Adrenal gland (tissue), 12 donors: ENCODE measurements around the gene ERCC6L2. TPM values are rescaled to one million over a fixed set of nuclear protein-coding genes. Genes with fewer than 3 reads are reported as not detected.
A peak's percentile ranks its signal among the peaks of the same experiment; 100 is the strongest.

Source experiments
- DNase-seq, 7 donors: peaks; one replicate each; pipeline ENCODE4 v3.0.0-alpha.2; 2019 to 2020
- H3K27ac ChIP-seq, 5 donors: fragments of 200-600 bp; sonication (generic) in 4 of 5; 1 replicate in 3 of 5; 2 replicates in 2 of 5; pipeline versions ENCODE4 v1.5.1 to v1.8.0; 2016 to 2020; ENCODE audit warnings: mild to moderate bottlenecking in 1 of 5
- H3K27me3 ChIP-seq: fragments of 200-600 bp; 2 replicates; pipeline ENCODE4 v1.8.0; 2021
- H3K36me3 ChIP-seq, 2 donors: fragments of 200-600 bp; replicated peaks in 1 of 2; 1 replicate in 1 of 2; 2 replicates in 1 of 2; pipeline versions ENCODE4 v1.5.1 to v1.8.0; 2018 to 2022
- H3K4me1 ChIP-seq, 2 donors: fragments of 200-600 bp; replicated peaks in 1 of 2; 1 replicate in 1 of 2; 2 replicates in 1 of 2; pipeline versions ENCODE4 v1.5.1 to v1.8.0; 2018 to 2021
- H3K4me3 ChIP-seq, 4 donors: fragments of 200-600 bp; sonication (generic) in 3 of 4; one replicate each; pipeline ENCODE4 v1.5.1; 2016 to 2018
- H3K9me3 ChIP-seq, 3 donors: fragments of 200-600 bp; sonication (generic) in 1 of 3; replicated peaks in 1 of 3; 1 replicate in 2 of 3; 2 replicates in 1 of 3; pipeline versions ENCODE4 v1.5.1 to v1.8.0; 2016 to 2021
- POLR2A ChIP-seq, 2 donors: fragments of 450-650 bp; IDR thresholded peaks; one replicate each; pipeline ENCODE4 v1.6.1; 2017; ENCODE audit warnings: antibody characterized with exemption in 2 of 2, mild to moderate bottlenecking in 2 of 2, moderate library complexity in 1 of 2
- WGBS, 4 donors: extraction: QIAGEN DNeasy Blood & Tissue Kit in 2 of 4; methylation state at CpG; one replicate each; pipeline versions ENCODE4 v1.1.5 to v1.1.7; 2013 to 2017; 5-methylcytosine and 5-hydroxymethylcytosine counted together
- intact Hi-C, 2 donors: fragments of 100-400 bp; cut with DNase I; formaldehyde crosslinking; loops; one replicate each; pipeline versions ENCODE4 v1.14.1 to v1.15.0; 2022 to 2023
- polyA plus RNA-seq, 3 donors: library from polyadenylated mRNA; stranded (reverse); fragments of 200-250 nt in 2 of 3; fragments of 350-450 nt in 1 of 3; fragmentation: Illumina TruSeq in 1 of 3; extraction: RNeasy Lipid Tissue Mini Kit (QIAGEN cat#74804) in 1 of 3; gene quantifications; one replicate each; pipeline ENCODE4 v1.2.3, GENCODE V29; 2013 to 2014
- total RNA-seq, 9 donors: library from RNA; depleted of rRNA in 4 of 9; stranded (reverse); fragments of >200 nt in 4 of 9; fragments of 120-200 nt in 1 of 9; fragmentation: NEBNext Ultra II Directional in 1 of 9; extraction: Animal tissue kit (Norgen Biotek cat#: 25700) in 1 of 9; gene quantifications; one replicate each; pipeline versions ENCODE4 v1.1.0 to v1.2.4, GENCODE V29; 2013 to 2023
- TF ChIP-seq, protein P1 (sequence below), 6 experiments: fragments of 450-650 bp in 4 of 6; fragments of 200-600 bp in 2 of 6; sonication (generic) in 1 of 6; IDR thresholded peaks; 1 replicate in 5 of 6; 2 replicates in 1 of 6; pipeline versions ENCODE4 v1.5.1 to v1.8.0; 2016 to 2021; ENCODE audit warnings: antibody characterized with exemption in 6 of 6, mild to moderate bottlenecking in 2 of 6, moderate library complexity in 1 of 6
- donor health status: healthy with polysubstance abuse.
- donor health status: Bipolar disorder and iron deficiency.
- donor health status: DM: yes; HTN: yes; CAD: no.
- donor health status: DM: no; HTN: no; CAD: no.
- donor health status: DM: no; HTN: no; CAD: no.
- donor health status: DM: yes; HTN: yes; CAD: no.

Gene ERCC6L2
- total and polyA plus RNA-seq, 12 donors = 5.6 to 93.2 (median 47.4) TPM

GRCh38 chr9:95864852-95865580 is 10.5 kb upstream of the ERCC6L2 start:
- Histone ChIP-seq H3K27ac (no peak overlapping the region), H3K27me3 (no peaks in the 10 kb centered on the region), H3K9me3 (peaks cover 0 to 12% (median 0%) of the 10 kb centered on the region in 3 donors), H3K4me3 (no peak overlapping the region), H3K4me1 (no peaks in the 10 kb centered on the region), H3K36me3 (no peaks in the 10 kb centered on the region)
- DNase-seq = no peak
- 96 to 98% (median 97%) methylated on average over 3 of the region's 3 CpGs for WGBS, 4 donors
- intact Hi-C loops = no loop called here
- TF ChIP-seq, protein P1, sequence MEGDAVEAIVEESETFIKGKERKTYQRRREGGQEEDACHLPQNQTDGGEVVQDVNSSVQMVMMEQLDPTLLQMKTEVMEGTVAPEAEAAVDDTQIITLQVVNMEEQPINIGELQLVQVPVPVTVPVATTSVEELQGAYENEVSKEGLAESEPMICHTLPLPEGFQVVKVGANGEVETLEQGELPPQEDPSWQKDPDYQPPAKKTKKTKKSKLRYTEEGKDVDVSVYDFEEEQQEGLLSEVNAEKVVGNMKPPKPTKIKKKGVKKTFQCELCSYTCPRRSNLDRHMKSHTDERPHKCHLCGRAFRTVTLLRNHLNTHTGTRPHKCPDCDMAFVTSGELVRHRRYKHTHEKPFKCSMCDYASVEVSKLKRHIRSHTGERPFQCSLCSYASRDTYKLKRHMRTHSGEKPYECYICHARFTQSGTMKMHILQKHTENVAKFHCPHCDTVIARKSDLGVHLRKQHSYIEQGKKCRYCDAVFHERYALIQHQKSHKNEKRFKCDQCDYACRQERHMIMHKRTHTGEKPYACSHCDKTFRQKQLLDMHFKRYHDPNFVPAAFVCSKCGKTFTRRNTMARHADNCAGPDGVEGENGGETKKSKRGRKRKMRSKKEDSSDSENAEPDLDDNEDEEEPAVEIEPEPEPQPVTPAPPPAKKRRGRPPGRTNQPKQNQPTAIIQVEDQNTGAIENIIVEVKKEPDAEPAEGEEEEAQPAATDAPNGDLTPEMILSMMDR (IDR thresholded peaks at IDR 0.05) = no peak
- no peak for TF ChIP-seq POLR2A (IDR thresholded peaks at IDR 0.05)

DNA sequence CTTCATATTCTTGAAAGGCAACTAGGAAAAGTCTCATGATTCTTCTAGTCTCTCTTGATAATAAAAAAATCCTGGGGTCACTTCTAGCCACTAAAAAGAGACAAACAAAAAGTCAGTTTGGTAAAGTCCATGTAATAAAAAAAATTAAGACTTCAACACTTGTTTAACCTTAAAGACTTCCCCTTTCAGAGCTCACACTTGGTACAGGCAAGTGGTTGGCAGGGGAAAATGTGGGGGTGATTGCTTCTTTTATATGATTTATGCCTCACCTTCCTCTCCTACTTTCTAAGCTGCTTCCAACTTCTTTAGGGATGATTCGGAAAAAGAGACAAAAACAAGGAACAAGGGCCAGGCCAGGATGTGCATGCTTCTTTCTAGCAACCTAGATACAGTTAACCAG is 5.1 kb upstream of the ERCC6L2 start:
- DNase-seq = no peak
- H3K4me3 ChIP-seq = no peak overlapping the region
- no peaks in the 10 kb centered on the region for H3K9me3 ChIP-seq
- H3K4me1 ChIP-seq = peaks cover 5 to 15% of the 10 kb centered on the region in 2 donors
- 78 to 90% (median 85%) methylated on average over 1 of the region's 1 CpG for WGBS, 4 donors
- TF ChIP-seq POLR2A (IDR thresholded peaks at IDR 0.05) = no peak
- TF ChIP-seq, protein P1 (IDR thresholded peaks at IDR 0.05) = no peak
- no peaks in the 10 kb centered on the region for H3K36me3 ChIP-seq
- no peaks in the 10 kb centered on the region for H3K27me3 ChIP-seq
- intact Hi-C loops = loop anchor here in 1 of 2 donors (10.0 kb wide), 1 partner anchor 356 kb away; the partner anchor contains the start of gene PTCH1
- no peak overlapping the region for H3K27ac ChIP-seq

GRCh38 chr9:95870906-95871305 is 4.6 kb upstream of the ERCC6L2 start:
- no peak for DNase-seq
- Histone ChIP-seq H3K4me1 (peaks cover 5 to 15% of the 10 kb centered on the region in 2 donors), H3K9me3 (no peaks in the 10 kb centered on the region), H3K27ac (no peak overlapping the region), H3K4me3 (no peak overlapping the region), H3K27me3 (no peaks in the 10 kb centered on the region), H3K36me3 (no peaks in the 10 kb centered on the region)
- TF ChIP-seq, protein P1 (IDR thresholded peaks at IDR 0.05) = no peak
- TF ChIP-seq POLR2A (IDR thresholded peaks at IDR 0.05) = no peak
- intact Hi-C loops = loop anchor here in 1 of 2 donors (10.0 kb wide), 1 partner anchor 356 kb away; the partner anchor contains the start of gene PTCH1
- 76 to 88% (median 83%) methylated on average over 1 of the region's 1 CpG for WGBS, 4 donors

DNA sequence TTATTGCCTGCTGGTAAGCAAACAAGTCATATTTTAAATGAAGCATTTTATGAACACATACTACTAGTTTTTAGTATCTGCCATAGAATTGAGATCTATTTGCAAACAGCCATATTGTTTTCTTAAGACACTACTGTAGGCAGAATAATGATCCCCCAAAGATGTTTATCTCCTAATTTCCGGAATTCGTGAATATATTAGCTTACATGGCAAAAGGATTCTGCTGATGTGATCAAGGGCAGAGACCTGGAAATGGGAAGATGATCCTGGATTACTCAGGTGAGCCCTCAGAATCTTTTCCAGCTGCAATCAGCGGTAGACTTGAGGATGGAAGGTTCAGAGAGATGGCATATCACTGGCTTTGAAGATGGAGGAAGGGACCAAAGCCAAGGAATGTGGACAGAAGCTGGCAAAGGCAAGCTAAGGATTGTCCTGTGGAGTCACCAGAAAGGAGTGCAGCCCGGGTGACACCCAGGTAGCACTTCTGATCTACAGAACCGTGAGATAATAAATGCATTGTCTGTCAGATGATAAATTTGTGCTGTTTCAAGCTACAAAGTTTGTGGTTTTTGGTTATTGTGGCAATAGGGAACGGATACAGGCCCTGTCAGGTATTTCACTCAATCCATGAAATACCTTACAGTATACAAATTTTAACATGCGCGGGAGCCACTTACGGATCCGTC is 1.0 kb upstream of the ERCC6L2 start:
- peaks cover 14 to 17% of the 10 kb centered on the region in 2 donors for H3K4me1 ChIP-seq
- H3K36me3 ChIP-seq = no peaks in the 10 kb centered on the region
- 23 to 26% (median 23%) methylated on average over 10 of the region's 10 CpGs for WGBS, 4 donors
- DNase-seq = peak in 5 of 7 donors; percentile 12 to 43 (median 33)
- peak overlapping the region in 2 of 4 donors; percentile 3 to 99 for H3K4me3 ChIP-seq
- intact Hi-C loops = loop anchor here in 1 of 2 donors (10.0 kb wide), 1 partner anchor 360 kb away; the partner anchor contains the start of gene PTCH1
- no peaks in the 10 kb centered on the region for H3K9me3 ChIP-seq
- TF ChIP-seq, protein P1 (IDR thresholded peaks at IDR 0.05) = no peak
- no peak for TF ChIP-seq POLR2A (IDR thresholded peaks at IDR 0.05)
- no peaks in the 10 kb centered on the region for H3K27me3 ChIP-seq
- H3K27ac ChIP-seq = peak overlapping the region in 2 of 5 donors; percentile 99 to 100
